Measurements from ENCODE around the gene MRO. TPM values are rescaled to one million over a fixed set of nuclear protein-coding genes. Genes with fewer than 3 reads are reported as not detected.

MRO gene
- total and polyA plus RNA-seq, 2 of the 4 experiments (the other 2 are of a cell fraction): not detected

GRCh38 chr18:50844554-50844953, 24.7 kb upstream of the MRO start:
- no peaks in the 10 kb centered on the region for H3K4me1 ChIP-seq (ENCODE audit: control insufficient read depth, insufficient read depth, low read length)
- no peaks in the 10 kb centered on the region for H3K79me1 ChIP-seq (ENCODE audit: low read depth in 1 of 2, low read length in 2 of 2)
- in situ Hi-C loops (cut with MboI; ENCODE audit: low sequenced_read_pairs) (no loop called here), dilution Hi-C loops (cut with HindIII; ENCODE audit: low sequenced_read_pairs, unreplicated experiment) (no loop called here), intact Hi-C loops (cut with micrococcal nuclease) (no loop called here)
- no peak overlapping the region for H3K23ac ChIP-seq (ENCODE audit: low read depth, low read length)
- no peak overlapping the region for H3K9ac ChIP-seq (ENCODE audit: low read depth, low read length)
- H4K20me1 ChIP-seq (ENCODE audit: insufficient read depth, low read length): no peaks in the 10 kb centered on the region
- H3K27me3 ChIP-seq (ENCODE audit: control insufficient read depth, insufficient read depth, low read length): peaks cover 3% of the 10 kb centered on the region
- ChIA-PET CTCF (no interaction called here), POLR2A (ENCODE audit: unreplicated experiment) (no interaction called here)
- H2BK15ac ChIP-seq (ENCODE audit: low read depth, low read length): no peak overlapping the region
- H2AK9ac ChIP-seq (replicated peaks; ENCODE audit: low read depth, low read length, poor library complexity): no peak overlapping the region
- H2AFZ ChIP-seq (replicated peaks; ENCODE audit: low read length, poor library complexity): no peak overlapping the region
- no TSS peak for BruUV-seq (replicated peaks)
- H4K8ac ChIP-seq (ENCODE audit: low read depth in 2 of 2, low read length in 2 of 2): no peak overlapping the region
- TF ChIP-seq BHLHE40 (IDR thresholded peaks at IDR 0.05; ENCODE audit: low read depth, low read length) (no peak), RAD21 (IDR thresholded peaks at IDR 0.05; ENCODE audit: low read length) (no peak), CTCF (conservative IDR thresholded peaks at IDR 0.05; ENCODE audit: low read depth, low read length) (no peak), POLR2A (IDR thresholded peaks at IDR 0.05; ENCODE audit: low read depth, low read length) (no peak), MAFK (IDR thresholded peaks at IDR 0.05; ENCODE audit: low read depth, low read length) (no peak), CHD1 (IDR thresholded peaks at IDR 0.05; ENCODE audit: low read depth, low read length) (no peak), RCOR1 (IDR thresholded peaks at IDR 0.05; ENCODE audit: insufficient replicate concordance, low read length) (no peak), NFE2L2 (IDR thresholded peaks at IDR 0.05; ENCODE audit: low read depth, low read length) (no peak)
- no peak overlapping the region for H2AK5ac ChIP-seq (ENCODE audit: low read depth, low read length)
- no peak overlapping the region for H4K5ac ChIP-seq (ENCODE audit: low read depth, low read length)
- H3K14ac ChIP-seq (replicated peaks; ENCODE audit: low read depth, low read length): no peak overlapping the region
- no peak overlapping the region for H3K56ac ChIP-seq (ENCODE audit: extremely low read depth, insufficient read depth, low read length)
- no peak overlapping the region for H2BK5ac ChIP-seq (ENCODE audit: low read depth, low read length, poor library complexity, severe bottlenecking)
- H3K27ac ChIP-seq (ENCODE audit: insufficient read depth, low read length): no peak overlapping the region
- H3K9me3 ChIP-seq (ENCODE audit: control insufficient read depth, insufficient read depth, low read length): no peaks in the 10 kb centered on the region
- ATAC-seq (ENCODE audit: low read depth) (no peak), DNase-seq (no peak)
- H3K4ac ChIP-seq (ENCODE audit: low read depth, low read length): no peak overlapping the region
- H3K9me1 ChIP-seq (ENCODE audit: insufficient read depth, low read length): no peaks in the 10 kb centered on the region
- H3K4me3 ChIP-seq (ENCODE audit: insufficient read depth, low read depth, low read length): no peak overlapping the region
- H3K4me2 ChIP-seq (ENCODE audit: low read depth, low read length): no peak overlapping the region
- no CpG with 5 or more reads among the region's 6 CpGs for WGBS, 2 experiments (ENCODE audit: extremely low coverage in 2 of 2, insufficient read length in 1 of 2)
- H3K18ac ChIP-seq (ENCODE audit: low read depth, low read length): no peak overlapping the region
- no peak overlapping the region for H4K91ac ChIP-seq (ENCODE audit: insufficient read depth, low read depth, low read length)
- no peaks in the 10 kb centered on the region for H3K36me3 ChIP-seq (ENCODE audit: control insufficient read depth, insufficient read depth, low read length)
- no peak overlapping the region for H2BK20ac ChIP-seq (ENCODE audit: low read depth, low read length)
- no peak overlapping the region for H2BK120ac ChIP-seq (ENCODE audit: low read depth, low read length)
